GM18519 (cell line): ENCODE data around the gene DERA.
"Not testable (repeated sequence)": the region's sequence is repeated elsewhere in the genome, so short reads cannot be mapped to it uniquely, and the experiment has no call there.

Experiments
- ATAC-seq: cut with Tn5 transposase; IDR thresholded peaks from one replicate; pipeline ENCODE4 v1.9.1; 2021; ENCODE audit warnings: mild to moderate bottlenecking, moderate library complexity; ENCODE audit not compliant: unreplicated experiment, low FRiP score

Gene DERA

DNA sequence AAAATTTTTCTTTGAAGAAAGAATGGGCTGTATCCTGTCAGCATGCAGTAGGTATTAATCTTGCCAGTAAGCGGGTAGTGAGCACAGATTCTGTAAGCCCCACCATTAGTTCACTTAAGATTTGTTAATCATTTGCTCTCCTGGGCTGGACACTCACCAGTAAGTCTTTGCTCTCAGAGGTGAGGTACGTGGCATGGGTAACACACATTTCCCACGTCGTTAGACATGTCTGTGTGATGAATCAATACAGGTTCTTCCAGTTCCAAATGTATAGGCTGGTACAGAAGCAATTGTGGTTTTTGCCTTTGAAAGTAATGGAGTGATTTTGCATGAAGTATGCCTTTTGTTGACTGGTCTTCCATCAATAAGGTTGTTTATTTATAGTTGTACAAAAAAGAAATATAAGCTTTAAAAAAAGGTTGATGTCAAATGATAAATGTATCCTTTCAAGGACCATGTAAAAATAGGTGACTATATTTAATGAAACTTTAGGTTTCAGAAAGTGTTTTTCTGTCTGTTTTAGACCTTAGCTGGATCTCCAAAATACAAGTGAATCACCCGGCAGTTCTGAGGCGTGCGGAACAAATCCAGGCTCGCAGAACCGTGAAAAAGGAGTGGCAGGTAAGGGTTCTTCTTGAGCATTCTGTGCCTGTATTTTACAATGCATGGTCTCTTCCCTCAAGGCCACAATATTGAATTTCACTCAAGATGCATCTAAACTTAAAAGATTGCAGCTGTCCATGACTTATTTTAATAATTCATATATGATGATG lies 45.5 kb downstream of the DERA start:
- no peak for ATAC-seq

DNA sequence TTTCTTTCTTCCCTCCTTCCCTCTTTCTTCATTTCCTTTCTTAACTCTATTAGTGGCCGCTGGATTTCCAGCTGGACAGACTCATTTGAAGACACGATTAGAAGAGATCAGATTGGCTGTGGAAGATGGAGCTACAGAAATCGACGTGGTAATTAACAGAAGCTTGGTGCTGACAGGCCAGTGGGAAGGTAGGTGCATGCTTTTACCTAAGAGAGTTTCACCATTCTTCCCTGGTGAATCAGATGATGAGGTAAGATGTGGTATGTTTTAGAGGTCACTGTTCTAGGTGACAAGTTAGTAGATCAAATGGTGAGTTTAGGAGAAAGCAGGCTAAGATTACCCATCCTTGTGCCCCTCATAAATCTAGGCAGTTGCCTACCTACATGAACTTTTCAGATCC lies 51.6 kb downstream of the DERA start:
- no peak for ATAC-seq

DNA sequence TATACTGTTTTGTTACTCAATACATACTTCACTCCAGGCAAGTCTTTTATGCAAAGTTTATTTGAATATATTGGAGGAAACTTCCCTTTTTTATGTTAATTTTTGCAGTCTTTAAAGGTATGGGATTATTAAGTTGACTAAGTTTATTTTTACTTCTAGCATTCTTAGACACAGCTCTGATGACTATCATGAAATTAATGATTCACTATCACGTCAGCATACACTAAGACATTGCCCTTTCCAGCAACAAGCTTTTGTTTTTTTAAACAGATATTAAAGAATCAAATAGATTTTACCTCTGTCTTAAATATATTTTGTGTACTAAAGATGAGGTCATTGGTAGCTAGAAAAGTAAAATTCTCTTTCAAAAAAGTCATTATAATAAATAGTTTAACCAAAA lies 52.1 kb downstream of the DERA start:
- no peak for ATAC-seq

DNA sequence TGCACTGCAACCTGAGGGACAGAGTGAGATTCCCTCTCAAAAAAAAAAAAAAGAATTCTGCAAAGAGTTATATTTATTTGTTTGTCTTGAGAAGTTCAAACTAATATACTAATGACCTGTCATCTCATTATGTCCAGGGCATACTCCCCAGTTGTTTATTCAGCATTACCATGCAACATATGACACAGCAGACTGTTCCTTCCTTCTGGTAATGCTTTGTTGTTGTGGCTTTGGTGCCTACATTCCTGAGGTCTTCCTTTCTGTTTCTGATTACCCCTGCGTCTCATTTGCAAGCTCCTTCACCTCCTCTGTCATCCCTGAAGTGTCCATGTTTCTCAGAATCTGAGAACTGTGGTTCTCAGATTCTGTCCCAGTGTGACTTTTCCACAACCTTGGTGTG lies 55.3 kb downstream of the DERA start:
- ATAC-seq, result no peak

DNA sequence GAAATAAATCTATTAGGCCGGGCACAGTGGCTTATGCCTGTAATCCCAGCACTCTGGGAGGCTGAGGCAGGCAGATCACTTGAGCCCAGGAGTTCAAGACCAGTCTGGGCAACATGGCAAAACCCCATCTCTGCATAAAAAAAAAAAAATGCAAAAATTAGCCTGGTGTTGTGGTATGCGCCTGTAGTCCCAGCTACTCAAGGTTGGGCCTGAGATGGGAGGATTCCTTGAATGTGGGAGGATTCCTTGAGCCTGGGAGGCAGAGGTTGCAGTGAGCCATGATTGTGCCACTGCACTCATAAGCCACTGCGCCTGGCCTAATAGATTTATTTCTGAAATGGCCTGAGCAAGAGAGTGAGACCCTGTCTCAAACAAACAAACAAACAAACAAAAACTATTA lies 55.9 kb downstream of the DERA start:
- ATAC-seq, result not testable (repeated sequence)

DNA sequence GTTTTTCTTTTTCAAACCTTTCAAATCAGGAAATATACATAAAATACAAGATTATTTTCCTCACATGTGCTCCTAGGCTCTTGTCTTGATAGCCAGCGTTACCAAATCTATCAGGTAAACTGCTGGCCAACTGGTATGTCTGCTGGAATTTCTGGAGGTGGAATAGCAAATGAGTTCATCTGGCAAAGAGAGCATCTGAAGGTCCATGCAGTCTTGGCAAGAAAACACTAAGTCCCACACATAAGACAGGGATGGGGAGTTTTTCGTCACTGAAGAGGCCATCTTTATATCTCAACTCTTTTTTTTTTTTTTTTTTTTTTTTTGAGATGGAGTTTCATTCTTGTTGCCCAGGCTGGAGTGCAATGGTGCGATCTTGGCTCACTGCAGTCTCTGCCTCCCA lies 60.1 kb downstream of the DERA start:
- ATAC-seq, result no peak

DNA sequence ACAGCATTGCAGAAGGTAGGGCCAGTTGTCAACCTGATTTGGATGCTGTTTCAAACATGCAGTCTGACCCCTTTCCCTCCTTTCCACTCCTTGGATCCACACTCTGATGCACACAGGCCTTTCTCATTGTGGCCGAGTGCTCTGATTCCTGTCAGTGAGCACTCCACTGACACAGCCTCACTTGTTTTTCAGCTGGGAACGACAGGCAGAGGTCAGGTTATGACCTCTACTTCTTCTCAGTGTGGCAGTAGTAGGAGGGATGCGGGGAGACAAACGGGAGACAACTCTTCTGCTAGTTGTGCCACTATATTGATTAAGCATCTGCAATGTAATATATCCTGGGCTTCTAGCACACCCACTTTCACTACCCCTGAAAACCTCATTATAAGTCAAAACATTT lies 61.8 kb downstream of the DERA start:
- no peak for ATAC-seq

DNA sequence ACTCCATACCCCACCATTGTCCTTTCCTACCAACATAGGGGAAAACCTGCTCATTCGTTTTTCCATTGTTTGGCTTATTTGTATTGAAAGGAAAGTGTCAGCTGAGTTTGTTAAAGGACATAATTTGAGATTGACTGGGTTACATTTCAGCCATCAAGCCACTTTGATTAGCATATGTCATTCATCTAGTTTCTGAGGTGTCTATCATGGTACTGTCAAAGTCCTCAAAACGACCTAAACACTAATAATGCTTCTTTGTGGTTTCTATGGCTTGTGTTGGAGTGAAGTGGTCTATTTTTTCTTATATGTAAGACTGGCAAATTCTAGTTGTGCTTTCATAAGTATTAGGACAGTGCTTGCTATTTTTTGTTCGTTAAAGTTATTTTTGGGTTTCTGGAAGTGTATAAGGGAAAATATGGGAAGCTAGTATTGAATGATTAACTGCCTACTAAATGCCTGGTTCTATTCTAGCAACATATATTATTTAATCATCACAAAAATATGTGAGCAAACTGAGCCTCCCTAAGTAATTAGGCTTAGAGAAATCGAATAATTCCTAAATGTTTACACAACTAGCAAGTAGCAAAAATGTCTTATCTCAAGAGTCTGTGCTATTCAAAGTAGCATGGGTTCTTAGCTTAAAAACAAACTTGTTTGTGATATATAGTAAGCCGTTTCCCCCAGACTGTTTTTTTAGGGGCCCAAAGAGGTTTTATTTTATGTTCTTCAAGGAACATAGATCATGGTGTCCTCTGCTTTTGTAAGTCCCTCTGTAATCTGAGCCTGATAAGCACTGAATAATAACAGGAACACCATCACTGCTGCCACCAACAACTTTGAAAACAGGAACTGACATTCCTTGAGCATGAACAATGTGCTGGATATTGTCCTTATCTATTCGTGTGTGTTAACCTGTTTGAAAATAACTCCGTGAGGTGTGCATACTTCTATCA lies 67.1 kb downstream of the DERA start:
- ATAC-seq, result no peak

DNA sequence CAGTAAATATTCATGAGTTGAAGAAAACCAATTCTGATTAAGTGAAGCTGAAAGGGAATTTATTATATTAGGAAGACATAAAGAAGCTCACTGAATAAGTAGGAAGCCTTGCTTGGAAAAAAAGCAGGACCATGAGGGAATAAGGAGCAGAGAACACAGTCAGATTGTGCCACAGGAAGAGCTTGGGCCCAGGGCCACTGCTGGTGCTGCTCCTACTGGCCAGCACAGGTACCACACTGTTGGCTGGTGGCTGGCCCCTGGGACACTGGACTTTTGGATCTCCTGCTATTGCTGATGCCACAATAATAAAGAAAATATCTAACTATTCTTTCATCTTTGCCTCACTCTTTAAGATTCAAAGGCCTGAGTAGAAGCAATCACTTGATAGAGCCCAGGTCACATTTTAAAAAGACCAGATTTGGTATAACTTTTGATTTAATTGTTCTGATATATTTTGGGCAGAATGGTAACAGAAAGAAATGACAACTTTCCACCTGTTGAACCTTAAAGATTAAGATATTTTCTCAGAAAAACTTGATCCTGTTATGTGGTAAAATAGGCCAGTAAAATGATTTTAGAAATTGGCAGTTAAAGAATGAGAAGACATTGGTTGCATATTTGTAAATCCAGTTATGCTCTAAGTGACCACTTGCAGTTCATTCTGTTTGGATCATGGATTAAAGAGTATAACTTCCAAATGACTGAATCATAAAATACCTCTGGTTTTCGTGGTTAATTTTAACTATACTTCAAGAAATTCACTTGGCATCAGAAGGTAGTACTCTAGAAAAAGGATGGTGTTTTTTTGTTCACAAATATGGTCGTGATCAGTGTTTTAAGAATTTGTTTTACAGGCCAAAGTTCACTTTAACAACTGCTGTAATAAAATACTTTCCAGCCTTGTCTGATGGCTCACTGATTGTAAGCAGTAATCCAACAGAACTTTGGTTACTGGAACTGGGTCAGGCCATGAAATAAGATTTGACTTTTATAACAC lies 68.3 kb downstream of the DERA start:
- ATAC-seq, result no peak

DNA sequence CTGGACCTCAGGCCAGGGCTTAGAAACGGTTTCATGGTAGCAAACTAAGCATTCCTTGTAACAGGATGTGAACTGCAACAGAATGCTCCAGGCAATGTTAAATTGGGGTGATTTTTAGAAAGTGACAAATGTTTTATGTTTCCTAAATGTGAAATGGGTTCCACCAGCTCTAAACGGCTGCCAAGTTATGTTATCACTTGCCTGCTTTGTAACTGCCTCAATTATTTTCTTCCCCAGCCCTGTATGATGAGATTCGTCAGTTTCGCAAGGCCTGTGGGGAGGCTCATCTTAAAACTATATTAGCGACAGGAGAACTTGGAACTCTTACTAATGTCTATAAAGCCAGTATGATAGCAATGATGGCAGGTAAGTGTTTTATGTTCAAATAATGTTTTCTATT lies 70.9 kb downstream of the DERA start:
- ATAC-seq, result no peak

DNA sequence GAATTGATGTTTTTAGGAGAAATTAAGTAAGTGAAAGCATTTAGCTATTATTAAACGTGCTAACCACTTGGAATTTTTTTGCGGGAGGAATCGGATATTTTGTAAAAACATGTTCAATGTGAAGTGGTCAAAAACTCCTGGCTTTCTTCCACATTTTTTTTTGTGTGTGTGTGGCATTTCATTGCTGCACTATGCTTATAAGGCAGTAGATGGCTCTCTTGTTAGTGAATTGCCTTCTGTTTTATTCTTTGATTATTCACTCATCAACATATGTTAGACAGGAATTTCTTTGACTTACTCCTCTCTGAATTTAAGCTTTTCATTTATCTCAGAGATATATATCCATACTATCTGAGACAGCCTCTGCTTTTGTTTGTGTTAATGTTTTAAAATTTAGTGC lies 71.3 kb downstream of the DERA start:
- no peak for ATAC-seq

DNA sequence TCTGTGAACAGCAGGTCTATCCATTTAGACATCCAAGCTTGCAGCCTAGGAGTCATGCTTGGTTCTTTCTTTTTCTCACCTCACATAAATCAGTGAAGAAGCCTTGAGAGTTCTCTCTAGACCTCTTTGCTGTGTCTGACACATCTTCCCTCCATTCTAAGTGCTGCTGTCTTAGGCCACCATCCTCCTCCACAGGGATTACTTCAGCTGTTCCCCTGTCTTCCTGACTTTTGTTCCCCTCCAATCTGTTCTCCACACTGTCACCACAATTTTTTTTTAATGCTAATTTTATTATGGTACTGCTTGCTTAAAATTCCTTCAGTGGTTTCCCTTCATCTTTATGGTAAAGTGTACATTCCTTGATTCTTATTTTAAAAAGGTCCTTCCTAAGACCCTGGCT lies 71.8 kb downstream of the DERA start:
- no peak for ATAC-seq

DNA sequence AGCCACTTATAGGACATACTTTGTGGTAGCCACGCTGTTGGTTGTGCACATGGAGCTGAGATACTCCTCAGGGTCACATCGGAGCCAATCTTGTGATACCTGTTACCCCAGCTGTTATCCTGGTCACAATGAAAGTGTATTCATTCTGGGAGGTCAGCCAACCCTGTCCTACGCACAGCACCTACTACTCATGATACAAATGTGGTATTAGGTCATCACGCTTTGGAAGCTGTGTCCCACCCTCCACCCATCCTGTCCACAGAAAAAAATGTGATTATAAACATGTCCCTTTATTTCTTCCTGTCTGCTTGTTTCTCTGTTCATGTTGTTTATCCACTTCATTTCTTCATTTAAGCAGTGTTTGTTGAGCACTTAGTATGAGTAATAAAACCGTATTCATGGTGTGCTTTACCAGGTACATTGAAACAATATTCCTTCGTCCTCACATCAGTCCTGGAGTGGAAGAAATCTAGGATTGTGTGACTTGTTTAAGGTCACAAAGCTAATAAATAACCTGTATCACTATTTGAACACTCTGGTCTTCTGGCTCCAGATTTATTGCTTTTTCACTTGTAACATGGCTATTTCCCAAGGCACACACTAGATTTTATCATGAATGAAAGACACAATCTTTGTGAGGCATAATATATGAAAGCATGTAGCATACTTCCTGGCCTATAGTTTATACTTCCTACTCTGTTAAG lies 73.1 kb downstream of the DERA start:
- no peak for ATAC-seq

DNA sequence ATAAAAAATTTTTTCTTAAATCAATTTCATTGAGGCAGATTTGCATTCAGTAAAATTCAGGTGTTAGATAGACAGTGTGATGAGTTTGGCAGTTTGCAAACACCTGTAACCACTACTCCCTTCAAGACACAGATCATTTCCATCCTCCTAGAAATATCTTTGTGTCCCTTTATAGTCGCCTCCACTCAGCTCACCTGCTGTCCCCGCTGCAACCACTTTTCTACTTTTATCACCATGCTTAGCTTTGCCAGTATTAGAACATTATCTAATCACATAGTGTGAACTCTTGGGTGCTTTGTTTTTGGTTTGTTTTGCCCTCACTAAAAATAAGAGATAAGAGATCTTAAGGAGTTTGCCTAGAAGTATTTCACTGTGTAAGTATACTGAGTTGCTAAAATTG lies 73.8 kb downstream of the DERA start:
- ATAC-seq, result no peak

DNA sequence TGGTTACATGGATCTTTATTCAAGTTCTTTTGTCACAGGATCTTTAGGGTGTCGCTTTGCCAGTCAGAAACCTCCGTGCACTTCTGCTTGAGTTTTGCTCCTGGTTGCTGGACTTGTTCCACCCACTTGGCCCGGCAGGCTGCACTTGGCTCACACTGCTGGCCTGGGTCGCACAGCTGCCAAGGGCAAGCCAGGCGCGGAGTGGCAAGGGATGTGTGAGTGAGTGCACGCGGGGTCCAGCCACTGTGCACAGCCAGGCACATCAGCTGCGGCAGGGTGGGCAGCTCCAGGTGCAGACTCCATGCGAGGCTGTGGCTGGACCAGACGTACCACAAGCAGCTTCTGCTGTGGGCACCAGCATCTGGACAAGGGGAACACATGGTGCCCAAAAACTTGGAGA lies 76.6 kb downstream of the DERA start:
- no peak for ATAC-seq

DNA sequence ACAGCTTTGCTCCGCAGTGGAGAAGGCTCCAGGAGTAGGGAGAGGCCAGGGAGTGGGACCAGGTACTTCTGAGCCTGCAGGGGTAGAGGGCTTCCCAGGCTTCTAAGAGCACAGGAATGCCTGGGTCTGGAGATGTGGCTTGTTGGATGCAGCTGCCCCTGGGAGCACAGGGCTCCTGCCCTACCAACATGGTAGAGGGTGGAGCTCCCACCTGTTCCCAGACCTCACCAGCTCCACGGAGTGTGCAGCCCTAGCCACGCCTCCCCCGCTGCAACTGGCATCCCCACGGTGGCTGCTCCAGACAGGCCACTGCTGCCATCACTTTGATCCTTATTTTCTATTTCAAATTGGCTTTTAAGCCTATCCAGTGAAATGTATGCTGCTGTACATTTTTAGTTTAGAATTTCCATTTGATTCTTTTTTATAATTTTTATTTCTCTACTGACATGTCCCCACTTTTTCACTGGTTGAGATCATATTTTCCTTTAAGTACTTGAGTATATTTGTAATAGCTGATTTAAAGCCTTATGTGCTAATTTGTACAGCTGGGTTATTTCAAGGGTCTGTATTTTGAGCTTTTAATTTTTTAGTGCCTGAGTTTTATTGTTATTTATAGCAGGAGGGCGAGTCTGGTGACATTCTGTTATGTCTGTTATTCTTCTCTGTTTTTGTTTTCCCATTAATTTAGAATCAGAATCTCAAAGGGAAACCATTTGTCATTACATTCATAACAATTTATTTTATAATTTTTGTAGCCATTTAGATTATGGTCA lies 78.0 kb downstream of the DERA start:
- no peak for ATAC-seq

DNA sequence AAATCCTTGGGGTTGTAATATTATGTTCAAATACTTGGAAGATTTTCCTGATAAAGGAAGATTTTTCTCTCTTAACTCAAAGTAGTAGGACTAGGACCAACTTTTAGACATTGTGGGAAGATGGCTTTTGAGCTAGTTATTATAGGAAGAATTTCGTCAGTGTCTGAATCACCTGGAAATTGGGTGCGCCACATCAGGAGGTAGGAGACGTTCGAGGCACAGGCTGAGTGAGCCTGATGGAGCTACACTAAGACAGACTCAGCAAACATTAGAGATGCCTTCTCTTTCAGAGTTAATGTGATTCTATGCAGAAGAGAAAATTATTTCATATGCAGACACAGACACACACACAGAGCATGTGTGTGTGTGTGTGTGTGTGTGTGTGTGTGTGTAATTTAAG lies 84.7 kb downstream of the DERA start:
- no peak for ATAC-seq

DNA sequence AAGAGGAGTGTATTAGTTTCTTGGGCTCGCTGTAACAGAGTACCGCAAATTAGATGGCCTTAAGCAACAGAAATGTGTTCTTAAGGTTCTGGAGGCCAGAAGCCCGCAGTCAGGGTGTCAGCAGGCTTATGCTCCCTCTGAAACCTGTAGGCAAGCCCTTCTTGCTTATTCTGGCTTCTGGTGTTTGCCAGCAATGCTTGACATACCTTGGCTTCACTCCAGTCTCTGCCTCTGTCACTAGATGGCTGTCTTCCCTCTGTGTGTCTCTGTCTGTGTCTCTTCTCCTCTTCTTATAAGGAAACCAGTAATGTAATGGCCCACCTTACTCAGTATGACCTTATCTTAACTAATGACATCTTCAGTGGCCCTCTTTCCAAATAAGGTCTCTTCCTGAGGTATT lies 85.1 kb downstream of the DERA start:
- no peak for ATAC-seq

DNA sequence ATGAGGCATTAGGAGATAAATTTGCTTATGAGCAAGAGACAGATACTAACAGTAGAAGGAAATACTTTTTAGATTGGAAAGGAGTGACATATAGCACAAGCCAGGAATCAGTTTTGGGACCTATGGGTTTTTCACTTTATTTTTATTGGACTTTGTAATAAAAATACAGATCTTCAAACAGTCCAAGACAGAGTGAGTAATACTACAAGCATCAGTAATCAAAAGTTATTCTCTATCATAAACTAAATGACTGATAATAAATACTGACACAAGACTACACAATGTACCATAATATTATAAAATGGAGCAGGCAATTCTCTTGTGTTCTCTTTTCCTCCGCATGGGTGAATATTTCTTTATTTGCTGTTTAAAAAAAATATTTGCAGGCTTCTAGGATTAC lies 85.8 kb downstream of the DERA start:
- ATAC-seq, result no peak
